Ishikawa (cell line): ENCODE results near the gene THOC7.

ENCODE experiments used
- CEBPB ChIP-seq: IDR thresholded peaks from 2 replicates; pipeline ENCODE4 v1.6.1; 2012
- TF ChIP-seq, protein P1 (sequence below): IDR thresholded peaks from 2 replicates; pipeline ENCODE4 v1.6.1; 2012

DNA sequence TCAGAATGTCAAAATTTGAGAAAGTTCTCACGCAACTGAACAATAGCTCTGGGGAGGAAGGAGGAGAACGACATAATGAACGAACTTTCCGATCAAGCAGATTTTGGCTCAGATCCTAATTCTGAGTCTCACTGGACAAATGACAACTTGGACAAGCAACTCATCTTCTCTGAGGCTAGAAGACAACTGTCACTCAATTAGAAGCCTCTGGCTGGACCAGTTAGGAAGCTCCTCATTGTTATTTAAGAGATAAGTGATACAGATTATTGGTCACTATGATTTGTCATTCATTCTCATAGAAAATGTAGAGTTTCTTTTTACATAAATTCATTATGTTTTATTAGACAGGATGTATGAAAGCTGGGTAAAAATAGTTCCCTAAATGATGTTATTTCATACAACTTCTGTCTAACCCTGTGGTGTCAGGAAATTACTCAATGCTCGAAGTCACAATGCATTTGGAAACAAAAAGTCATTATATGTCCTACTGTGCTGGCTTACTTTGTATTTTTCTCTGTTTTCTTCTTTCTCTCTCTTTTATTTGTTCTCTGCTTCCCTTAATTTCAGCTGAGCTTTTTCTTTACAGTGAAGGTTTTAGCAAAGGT lies 55.5 kb downstream of the THOC7 start:
- TF ChIP-seq, protein P1, sequence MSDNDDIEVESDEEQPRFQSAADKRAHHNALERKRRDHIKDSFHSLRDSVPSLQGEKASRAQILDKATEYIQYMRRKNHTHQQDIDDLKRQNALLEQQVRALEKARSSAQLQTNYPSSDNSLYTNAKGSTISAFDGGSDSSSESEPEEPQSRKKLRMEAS, result no peak
- TF ChIP-seq CEBPB, result no peak
